GM20431 (cell line): ENCODE measurements around the gene MSX2.

Source experiments
- in situ Hi-C: fragments of 300-500 bp; cut with MseI, MboI; formaldehyde crosslinking; loops from one replicate; pipeline ENCODE4 v1.15.0; 2020; ENCODE audit warnings: low sequenced_read_pairs; ENCODE audit not compliant: unreplicated experiment

The MSX2 gene

DNA sequence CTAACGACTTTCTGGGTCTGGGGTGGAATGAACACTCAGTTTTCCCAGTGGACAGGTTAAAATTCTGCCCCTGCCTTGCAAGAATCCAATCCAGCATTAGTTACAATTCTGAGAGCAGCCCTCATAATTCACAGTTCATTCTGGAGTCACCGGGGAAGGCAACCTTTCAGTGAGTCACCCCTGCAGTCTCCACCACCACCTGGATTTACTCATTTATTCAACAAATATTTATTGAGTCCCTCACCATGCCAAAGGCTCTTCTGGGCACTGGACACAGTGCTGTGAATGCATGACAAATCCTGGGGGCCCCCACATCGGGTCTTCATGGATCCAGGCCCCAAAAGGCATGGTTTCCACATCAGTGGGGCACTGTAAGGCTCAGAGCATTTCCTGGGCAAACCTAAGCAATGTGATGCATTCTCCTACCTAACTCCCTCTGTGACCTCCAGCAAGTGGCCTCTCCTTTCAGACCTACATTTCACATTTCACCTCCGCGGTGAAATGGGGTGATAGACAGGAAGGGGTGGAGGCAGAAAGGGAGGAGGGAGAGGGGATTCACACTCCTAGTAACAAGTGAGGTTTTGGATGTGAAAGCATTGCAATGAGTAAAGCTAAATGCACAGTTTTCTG lies 6.4 kb upstream of the MSX2 start:
- in situ Hi-C loops = no loop called here

- in situ Hi-C loops = no loop called here
Measured at GRCh38 chr5:174718880-174719610, 5.3 kb upstream of the MSX2 start.

DNA sequence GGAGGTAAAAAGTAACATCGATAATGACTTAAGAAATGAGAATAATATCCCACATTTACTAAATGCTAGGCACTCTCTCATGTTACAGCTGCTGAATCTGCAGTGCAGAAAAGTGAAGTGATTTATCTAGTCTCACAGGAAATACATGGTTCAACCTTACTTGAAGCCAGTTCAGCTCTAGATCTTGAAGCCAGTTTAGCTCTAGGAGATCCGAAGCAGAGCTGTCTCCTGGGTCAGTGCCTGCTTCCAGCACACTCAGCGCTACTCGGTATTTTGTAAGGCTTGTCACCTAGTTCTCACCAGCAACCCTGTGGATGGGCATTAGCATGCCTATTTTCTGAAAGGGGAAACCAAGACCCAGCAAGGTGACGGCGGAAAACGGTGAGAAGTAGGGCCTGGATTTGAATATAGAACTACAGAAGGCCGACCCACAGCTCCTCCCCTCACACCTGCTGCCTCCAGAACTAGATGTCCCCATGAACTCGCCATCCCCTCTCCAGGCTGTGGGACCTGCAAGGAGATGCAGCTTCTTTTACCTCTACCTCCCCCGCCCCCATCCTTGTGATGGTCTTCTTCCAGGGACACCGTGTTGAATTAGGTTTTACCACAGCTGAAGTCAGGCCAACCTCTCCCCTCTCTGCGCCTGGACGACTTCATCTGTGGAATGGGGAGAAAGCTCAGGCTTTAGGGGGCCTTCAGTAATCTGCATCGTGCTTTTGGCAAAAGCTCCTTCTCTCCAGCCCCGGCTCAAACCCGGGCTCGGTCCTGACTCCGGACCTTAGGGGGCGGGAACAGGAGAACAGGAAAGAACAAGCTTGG lies 4.4 kb upstream of the MSX2 start:
- in situ Hi-C loops = no loop called here

GRCh38 chr5:174720612-174721529 lies 3.5 kb upstream of the MSX2 start:
- in situ Hi-C loops = no loop called here

DNA sequence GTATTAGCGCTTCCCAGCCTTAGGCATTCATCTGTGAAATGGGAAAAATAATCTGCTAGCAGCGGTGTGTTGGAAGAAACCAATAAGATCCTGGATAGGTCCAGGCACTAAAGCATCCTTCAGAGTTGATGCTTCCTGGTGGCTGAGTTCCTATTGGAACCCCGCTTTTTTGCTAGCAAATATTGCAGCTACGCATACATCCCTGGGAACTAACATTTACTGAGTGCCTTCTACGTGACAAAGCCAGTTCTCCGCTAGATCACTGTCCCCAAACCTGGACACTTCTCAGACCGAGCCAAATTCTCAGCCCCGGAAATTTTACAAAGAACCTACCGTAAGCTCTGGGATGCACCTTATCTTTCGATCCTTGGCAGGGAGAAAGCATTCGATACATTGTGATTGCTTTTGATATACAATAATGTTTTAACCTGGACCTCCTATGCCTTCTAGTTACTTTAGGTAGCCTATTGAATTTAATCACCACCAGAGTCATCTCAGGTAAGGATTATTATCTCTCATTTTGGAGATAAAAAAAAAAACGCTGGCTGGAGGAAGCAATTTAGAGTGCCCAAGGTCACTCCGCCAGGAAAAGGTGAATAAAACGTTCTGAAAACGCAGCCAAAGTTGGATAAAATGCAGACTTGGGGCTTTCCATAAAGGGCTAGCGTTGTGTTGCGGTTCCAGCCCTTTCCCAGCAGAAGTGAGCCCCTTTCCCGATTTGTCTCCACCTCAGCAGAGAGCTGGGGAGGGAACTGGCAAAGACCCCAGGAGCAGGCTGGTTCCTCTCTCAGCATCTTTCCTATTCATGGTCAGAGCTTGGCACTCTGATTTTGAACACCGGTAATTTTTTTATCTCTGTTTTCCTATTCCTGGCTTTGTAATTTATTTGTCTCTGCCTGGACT lies 2.6 kb upstream of the MSX2 start:
- in situ Hi-C loops = no loop called here

DNA sequence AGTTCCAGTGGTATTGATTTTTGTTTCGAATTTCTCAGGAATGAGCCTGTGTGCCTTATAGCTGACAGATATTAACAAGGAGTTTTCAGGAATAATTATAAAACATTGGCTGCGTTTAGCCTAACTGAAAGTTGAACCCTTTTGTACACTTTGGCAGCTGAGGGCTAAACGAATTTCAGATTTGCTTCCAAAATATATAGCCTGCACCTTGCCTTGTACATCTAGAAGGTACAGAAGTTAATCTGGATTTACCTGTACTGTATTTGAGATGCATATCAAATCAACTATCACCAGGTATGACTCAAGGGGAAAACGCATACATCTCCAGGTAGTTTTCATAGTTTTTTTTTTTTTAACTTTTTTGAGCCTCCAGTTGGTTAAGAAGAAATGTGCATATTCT lies 1.9 kb upstream of the MSX2 start:
- in situ Hi-C loops = no loop called here

- in situ Hi-C loops = no loop called here
Measured at GRCh38 chr5:174723315-174723978, 935 bp upstream of the MSX2 start.

DNA sequence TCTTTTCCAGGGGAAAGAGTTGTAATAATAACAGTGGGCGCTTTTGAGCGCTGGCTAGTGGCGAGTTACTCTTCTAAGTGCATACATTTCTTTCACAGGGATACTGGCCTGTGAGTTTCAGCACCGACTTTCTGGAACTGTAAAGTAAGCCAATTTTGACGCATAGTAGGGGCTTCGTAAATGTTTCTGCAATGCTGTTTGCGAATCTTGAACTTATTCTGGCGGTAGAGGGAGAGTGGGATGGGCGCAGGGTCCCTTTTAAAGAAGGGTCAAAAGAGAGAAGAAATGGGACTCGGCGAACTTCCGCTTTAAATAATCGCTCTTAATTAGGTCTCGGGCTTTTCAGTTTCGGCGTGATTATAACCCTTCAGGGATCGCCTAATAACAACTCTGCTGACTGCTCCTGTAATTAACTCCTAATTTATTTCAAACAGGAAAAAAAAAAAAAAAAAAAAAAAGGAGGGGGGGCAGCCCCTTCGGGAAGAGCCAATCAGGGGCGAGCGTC lies 351 bp upstream of the MSX2 start:
- in situ Hi-C loops = no loop called here

GRCh38 chr5:174725261-174725990 lies 1.0 kb downstream of the MSX2 start:
- in situ Hi-C loops = no loop called here

DNA sequence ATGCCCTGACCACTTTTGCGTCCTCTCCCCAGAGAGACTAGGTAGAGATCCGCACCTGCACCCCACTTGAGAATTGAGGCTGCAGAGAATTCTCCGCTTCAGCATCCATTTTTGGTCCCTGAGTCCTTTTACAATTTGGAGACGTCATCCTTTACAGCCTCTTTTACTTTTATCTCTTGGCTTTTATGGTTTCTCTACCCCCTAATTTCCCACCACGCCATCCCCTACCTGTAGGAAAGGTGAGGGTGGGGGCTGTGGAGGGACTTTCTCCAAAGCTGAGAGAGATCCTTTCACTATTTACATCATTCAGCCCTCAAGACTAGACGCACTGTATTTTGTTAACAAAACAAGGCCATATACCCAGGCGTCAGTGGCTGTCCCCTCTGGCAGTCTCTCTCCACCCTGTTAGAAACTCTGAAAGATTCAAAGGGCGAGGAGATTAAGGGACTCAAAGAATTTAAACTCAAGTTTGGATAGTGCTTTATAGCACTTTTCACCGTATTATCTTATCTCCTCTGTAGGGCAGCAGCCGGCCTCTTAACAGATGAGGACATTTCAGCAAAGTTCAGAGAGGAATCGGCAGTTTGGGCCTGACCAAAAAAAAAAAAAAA lies 1.7 kb downstream of the MSX2 start:
- in situ Hi-C loops = no loop called here

GRCh38 chr5:174726916-174727793 lies 2.8 kb downstream of the MSX2 start:
- in situ Hi-C loops = no loop called here

- in situ Hi-C loops = no loop called here
Measured at GRCh38 chr5:174727794-174728680, 3.7 kb downstream of the MSX2 start.

- in situ Hi-C loops = no loop called here
Measured at GRCh38 chr5:174729075-174729680, 4.8 kb downstream of the MSX2 start.

DNA sequence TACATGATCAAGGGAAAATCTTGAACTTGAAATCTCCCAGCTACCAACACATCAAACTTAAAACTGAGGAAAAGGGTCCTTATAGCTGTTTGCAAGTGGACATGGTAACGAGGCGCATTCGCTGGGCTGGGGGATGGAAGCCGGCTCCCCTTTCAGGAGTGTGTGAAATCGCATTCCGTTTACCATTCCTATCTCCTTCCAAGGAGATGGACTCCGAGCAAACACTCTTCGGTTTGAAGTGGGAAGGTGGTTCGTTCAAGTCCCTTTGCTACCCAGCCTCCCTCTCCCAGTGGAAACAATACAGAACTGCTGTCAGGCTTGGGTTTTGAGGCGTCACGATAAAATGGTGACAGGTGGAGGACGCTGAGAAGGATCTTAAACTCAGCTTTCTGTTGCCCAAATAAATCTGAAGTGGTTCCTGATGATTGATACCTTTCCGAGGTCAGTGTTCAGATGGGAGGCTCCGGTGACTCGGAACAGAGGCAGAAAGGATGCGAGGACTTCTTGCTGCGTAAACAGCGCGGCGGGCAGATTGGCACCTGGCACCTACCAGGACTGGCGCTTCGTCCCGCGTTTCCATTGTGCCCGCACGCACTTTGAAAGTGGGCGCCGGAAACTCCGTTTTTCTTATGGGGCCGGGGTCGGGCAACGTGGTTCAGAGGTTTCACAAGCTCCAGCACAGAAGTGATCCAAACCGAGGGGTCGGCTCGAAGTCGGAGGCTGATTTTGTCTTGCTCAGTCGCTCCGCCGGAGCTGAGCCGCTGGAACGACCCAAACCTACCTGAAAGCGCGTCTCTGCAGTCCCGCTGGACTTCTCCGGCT lies 7.0 kb downstream of the MSX2 start:
- in situ Hi-C loops = no loop called here
